Activated CD8-positive, alpha-beta T cell treated with anti-CD3 and anti-CD28 coated beads for 36 hours (primary cell): ENCODE results near the gene MIOX. TPM values are rescaled to one million over a fixed set of nuclear protein-coding genes. Genes with fewer than 3 reads are reported as not detected.

Experiments used
- ATAC-seq: fragments of 200-7000 bp; cut with Tn5 transposase; one replicate; pipeline ENCODE4 v1.10.0; 2021; ENCODE audit warnings: mild to moderate bottlenecking, moderate library complexity
- CTCF ChIA-PET: fragments of 350-600 bp; sonication (Branson Sonifier 250); formaldehyde crosslinking; loops from one replicate; lab custom pipeline; 2021; ENCODE audit warnings: antibody characterized with exemption; lab: Charles Lee
- POLR2A ChIA-PET: fragments of 350-600 bp; sonication (Branson Sonifier 250); formaldehyde crosslinking; loops from one replicate; lab custom pipeline; 2021; ENCODE audit warnings: antibody characterized with exemption; lab: Charles Lee
- DNase-seq: peaks from one replicate; pipeline ENCODE4 v3.0.0-alpha.2; 2020
- H3K27ac Mint-ChIP-seq: one replicate; pipeline ENCODE4 v1.8.0; 2021; ENCODE audit warnings: mild to moderate bottlenecking, mixed read lengths
- H3K27me3 Mint-ChIP-seq: one replicate; pipeline ENCODE4 v1.8.0; 2021; ENCODE audit warnings: mixed read lengths
- H3K36me3 Mint-ChIP-seq: one replicate; pipeline ENCODE4 v1.8.0; 2021; ENCODE audit warnings: low read depth, mixed read lengths
- H3K4me1 Mint-ChIP-seq: one replicate; pipeline ENCODE4 v1.8.0; 2021; ENCODE audit warnings: low read depth, mixed read lengths
- H3K4me3 Mint-ChIP-seq: one replicate; pipeline ENCODE4 v1.8.0; 2021; ENCODE audit warnings: mild to moderate bottlenecking, moderate library complexity, mixed read lengths
- H3K9me3 Mint-ChIP-seq: one replicate; pipeline ENCODE4 v1.8.0; 2021; ENCODE audit warnings: mixed read lengths
- intact Hi-C: fragments of 100-400 bp; cut with micrococcal nuclease; formaldehyde crosslinking; loops from one replicate; pipeline ENCODE4 v1.10.0; 2022
- total RNA-seq, 2 experiments: library from RNA; stranded (reverse); gene quantifications; one replicate each; pipeline ENCODE4 v1.2.3, GENCODE V29; 2021
- TF ChIP-seq, protein P1 (sequence below): fragments of 200-600 bp; IDR thresholded peaks from one replicate; pipeline ENCODE4 v1.8.0; 2022; ENCODE audit warnings: antibody characterized with exemption, mild to moderate bottlenecking

MIOX gene
- total RNA-seq, 2 experiments from 2014 or later = 0.29 TPM; not detected in 1

GRCh38 chr22:50468626-50469025, 18.0 kb upstream of the MIOX start:
- DNase-seq (no peak), ATAC-seq (no peak)
- peak overlapping the region; percentile 70 for H3K4me3 Mint-ChIP-seq
- ChIA-PET POLR2A (interaction anchor here (0.9 to 5.3 kb wide), 6 partner anchors 10 to 152 kb away, joined by 3 to 38 read pairs (median 5); partner anchors contain the start of gene SCO2), CTCF (interaction anchor here (1.2 to 3.5 kb wide), 4 partner anchors 12 to 152 kb away, joined by 3 to 19 read pairs (median 4); no protein-coding TSS in a partner anchor)
- intact Hi-C loops = no loop called here
- no peaks in the 10 kb centered on the region for H3K9me3 Mint-ChIP-seq
- peaks cover 12% of the 10 kb centered on the region for H3K36me3 Mint-ChIP-seq
- H3K27ac Mint-ChIP-seq = peak overlapping the region; percentile 95
- peaks cover 69% of the 10 kb centered on the region for H3K4me1 Mint-ChIP-seq
- H3K27me3 Mint-ChIP-seq = no peaks in the 10 kb centered on the region
- TF ChIP-seq, protein P1, sequence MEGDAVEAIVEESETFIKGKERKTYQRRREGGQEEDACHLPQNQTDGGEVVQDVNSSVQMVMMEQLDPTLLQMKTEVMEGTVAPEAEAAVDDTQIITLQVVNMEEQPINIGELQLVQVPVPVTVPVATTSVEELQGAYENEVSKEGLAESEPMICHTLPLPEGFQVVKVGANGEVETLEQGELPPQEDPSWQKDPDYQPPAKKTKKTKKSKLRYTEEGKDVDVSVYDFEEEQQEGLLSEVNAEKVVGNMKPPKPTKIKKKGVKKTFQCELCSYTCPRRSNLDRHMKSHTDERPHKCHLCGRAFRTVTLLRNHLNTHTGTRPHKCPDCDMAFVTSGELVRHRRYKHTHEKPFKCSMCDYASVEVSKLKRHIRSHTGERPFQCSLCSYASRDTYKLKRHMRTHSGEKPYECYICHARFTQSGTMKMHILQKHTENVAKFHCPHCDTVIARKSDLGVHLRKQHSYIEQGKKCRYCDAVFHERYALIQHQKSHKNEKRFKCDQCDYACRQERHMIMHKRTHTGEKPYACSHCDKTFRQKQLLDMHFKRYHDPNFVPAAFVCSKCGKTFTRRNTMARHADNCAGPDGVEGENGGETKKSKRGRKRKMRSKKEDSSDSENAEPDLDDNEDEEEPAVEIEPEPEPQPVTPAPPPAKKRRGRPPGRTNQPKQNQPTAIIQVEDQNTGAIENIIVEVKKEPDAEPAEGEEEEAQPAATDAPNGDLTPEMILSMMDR = no peak

- no peaks in the 10 kb centered on the region for H3K27me3 Mint-ChIP-seq
- DNase-seq (peak; percentile 99), ATAC-seq (peak; percentile 86)
- peaks cover 14% of the 10 kb centered on the region for H3K36me3 Mint-ChIP-seq
- CTCF ChIA-PET = interaction anchor here (0.6 to 3.5 kb wide), 13 partner anchors 13 to 217 kb away, joined by 3 to 19 read pairs (median 4); partner anchors contain the start of genes KLHDC7B and SCO2
- POLR2A ChIA-PET = interaction anchor here (0.9 to 5.3 kb wide), 15 partner anchors 9 to 151 kb away, joined by 3 to 38 read pairs (median 4); partner anchors contain the start of genes LMF2, NCAPH2, SCO2 and SYCE3
- H3K4me3 Mint-ChIP-seq = peak overlapping the region; percentile 70
- intact Hi-C loops = no loop called here
- peaks cover 75% of the 10 kb centered on the region for H3K4me1 Mint-ChIP-seq
- peak overlapping the region; percentile 95 for H3K27ac Mint-ChIP-seq
- no peaks in the 10 kb centered on the region for H3K9me3 Mint-ChIP-seq
- TF ChIP-seq, protein P1 = peak; percentile 39
Observed at GRCh38 chr22:50469377-50470305, 17.0 kb upstream of the MIOX start.

- Mint-ChIP-seq H3K27me3 (no peaks in the 10 kb centered on the region), H3K27ac (peak overlapping the region; percentile 95), H3K4me1 (peaks cover 78% of the 10 kb centered on the region), H3K36me3 (peaks cover 11% of the 10 kb centered on the region), H3K9me3 (no peaks in the 10 kb centered on the region), H3K4me3 (peak overlapping the region; percentile 70)
- ChIA-PET POLR2A (interaction anchor here (0.9 to 5.3 kb wide), 12 partner anchors 11 to 151 kb away, joined by 3 to 38 read pairs (median 5); partner anchors contain the start of genes LMF2, NCAPH2, SCO2 and SYCE3), CTCF (interaction anchor here (0.8 to 2.2 kb wide), 10 partner anchors 13 to 218 kb away, joined by 3 to 11 read pairs (median 4); partner anchors contain the start of genes KLHDC7B and SCO2)
- intact Hi-C loops = no loop called here
- TF ChIP-seq, protein P1 = no peak
- ATAC-seq (no peak), DNase-seq (peak; percentile 34)
Observed at GRCh38 chr22:50470491-50470890, 16.2 kb upstream of the MIOX start.

GRCh38 chr22:50471197-50471847, 15.3 kb upstream of the MIOX start:
- Mint-ChIP-seq H3K36me3 (peaks cover 11% of the 10 kb centered on the region), H3K4me1 (peaks cover 75% of the 10 kb centered on the region), H3K4me3 (peak overlapping the region; percentile 70), H3K9me3 (no peaks in the 10 kb centered on the region), H3K27me3 (no peaks in the 10 kb centered on the region), H3K27ac (peak overlapping the region; percentile 95)
- DNase-seq = no peak
- intact Hi-C loops = no loop called here
- TF ChIP-seq, protein P1 = no peak
- no peak for ATAC-seq
- POLR2A ChIA-PET = interaction anchor here (0.9 to 5.3 kb wide), 8 partner anchors 12 to 69 kb away, joined by 3 to 38 read pairs (median 6); partner anchors contain the start of genes LMF2, NCAPH2 and SCO2
- CTCF ChIA-PET = interaction anchor here (1.0 to 3.9 kb wide), 11 partner anchors 13 to 150 kb away, joined by 3 to 15 read pairs (median 6); partner anchors contain the start of genes KLHDC7B and SCO2
